ENCODE results near the gene CPTP. TPM values are rescaled to one million over a fixed set of nuclear protein-coding genes. Genes with fewer than 3 reads are reported as not detected.

The CPTP gene
- total RNA-seq, 1 donor from 2014 or later = 40.1 TPM

DNA sequence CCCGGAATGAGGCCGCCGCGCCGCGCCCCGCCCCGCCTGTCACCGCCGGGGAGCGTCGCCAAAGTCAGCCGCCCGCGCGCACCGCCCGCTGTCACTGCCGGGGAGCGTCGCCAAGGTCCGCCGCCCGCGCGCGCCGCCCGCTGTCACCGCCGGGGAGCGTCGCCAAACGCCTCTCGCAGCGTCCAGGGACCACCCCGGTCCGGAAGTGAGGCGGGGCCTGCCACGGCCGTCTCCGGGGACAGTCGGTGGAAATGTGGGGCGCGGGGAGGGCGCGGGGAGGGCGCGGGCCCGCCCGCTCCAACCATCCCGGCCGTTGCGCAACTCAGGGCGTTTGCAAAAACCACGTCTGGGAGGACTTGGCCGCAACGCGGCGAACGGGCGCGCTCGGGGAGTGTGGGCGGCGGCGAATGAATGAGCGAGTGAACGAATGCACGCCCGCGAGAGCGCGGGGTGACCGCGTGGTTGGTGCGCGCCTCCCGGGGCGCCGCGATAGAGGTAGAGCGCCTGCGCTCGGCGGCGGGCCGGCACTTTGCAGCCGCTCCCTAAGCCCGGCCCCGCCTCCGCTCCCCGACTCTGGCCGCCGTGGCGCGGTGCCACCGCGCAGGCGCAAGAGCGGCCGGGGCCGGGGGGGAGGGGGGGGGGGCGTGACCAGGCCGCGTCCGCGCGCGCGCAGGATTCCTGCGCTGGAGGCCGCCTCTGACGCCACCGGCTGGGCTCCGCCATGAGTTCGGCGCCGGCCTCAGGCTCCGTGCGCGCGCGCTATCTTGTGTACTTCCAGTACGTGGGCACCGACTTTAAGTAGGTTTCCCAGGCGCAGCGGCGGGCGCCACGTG lies 16.5 kb upstream of the CPTP start, which contains the start of the genes ACAP3 and PUSL1:
TSS of gene ACAP3 (minus strand) at position 8 of the 833 bp plus-strand sequence. CDS start 115 bp downstream, outside the sequence.
TSS of gene PUSL1 (plus strand) at position 675 of the 833 bp plus-strand sequence. CDS start at position 722, 47 bp downstream.
- TF ChIP-seq, protein P1, sequence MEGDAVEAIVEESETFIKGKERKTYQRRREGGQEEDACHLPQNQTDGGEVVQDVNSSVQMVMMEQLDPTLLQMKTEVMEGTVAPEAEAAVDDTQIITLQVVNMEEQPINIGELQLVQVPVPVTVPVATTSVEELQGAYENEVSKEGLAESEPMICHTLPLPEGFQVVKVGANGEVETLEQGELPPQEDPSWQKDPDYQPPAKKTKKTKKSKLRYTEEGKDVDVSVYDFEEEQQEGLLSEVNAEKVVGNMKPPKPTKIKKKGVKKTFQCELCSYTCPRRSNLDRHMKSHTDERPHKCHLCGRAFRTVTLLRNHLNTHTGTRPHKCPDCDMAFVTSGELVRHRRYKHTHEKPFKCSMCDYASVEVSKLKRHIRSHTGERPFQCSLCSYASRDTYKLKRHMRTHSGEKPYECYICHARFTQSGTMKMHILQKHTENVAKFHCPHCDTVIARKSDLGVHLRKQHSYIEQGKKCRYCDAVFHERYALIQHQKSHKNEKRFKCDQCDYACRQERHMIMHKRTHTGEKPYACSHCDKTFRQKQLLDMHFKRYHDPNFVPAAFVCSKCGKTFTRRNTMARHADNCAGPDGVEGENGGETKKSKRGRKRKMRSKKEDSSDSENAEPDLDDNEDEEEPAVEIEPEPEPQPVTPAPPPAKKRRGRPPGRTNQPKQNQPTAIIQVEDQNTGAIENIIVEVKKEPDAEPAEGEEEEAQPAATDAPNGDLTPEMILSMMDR (conservative IDR thresholded peaks at IDR 0.05; ENCODE audit: low read depth, low read length) = no peak
- no peak for DNase-seq (ENCODE audit: low read depth)
- H3K4me3 ChIP-seq (ENCODE audit: low read depth, low read length) = peak within 1 kb of the TSS; percentile 87

GRCh38 chr1:1308756-1309250 lies 15.8 kb upstream of the CPTP start:
- TF ChIP-seq, protein P1 (conservative IDR thresholded peaks at IDR 0.05; ENCODE audit: low read depth, low read length) = no peak
- H3K4me3 ChIP-seq (ENCODE audit: low read depth, low read length) = peak overlapping the region; percentile 87
- DNase-seq (ENCODE audit: low read depth) = no peak

DNA sequence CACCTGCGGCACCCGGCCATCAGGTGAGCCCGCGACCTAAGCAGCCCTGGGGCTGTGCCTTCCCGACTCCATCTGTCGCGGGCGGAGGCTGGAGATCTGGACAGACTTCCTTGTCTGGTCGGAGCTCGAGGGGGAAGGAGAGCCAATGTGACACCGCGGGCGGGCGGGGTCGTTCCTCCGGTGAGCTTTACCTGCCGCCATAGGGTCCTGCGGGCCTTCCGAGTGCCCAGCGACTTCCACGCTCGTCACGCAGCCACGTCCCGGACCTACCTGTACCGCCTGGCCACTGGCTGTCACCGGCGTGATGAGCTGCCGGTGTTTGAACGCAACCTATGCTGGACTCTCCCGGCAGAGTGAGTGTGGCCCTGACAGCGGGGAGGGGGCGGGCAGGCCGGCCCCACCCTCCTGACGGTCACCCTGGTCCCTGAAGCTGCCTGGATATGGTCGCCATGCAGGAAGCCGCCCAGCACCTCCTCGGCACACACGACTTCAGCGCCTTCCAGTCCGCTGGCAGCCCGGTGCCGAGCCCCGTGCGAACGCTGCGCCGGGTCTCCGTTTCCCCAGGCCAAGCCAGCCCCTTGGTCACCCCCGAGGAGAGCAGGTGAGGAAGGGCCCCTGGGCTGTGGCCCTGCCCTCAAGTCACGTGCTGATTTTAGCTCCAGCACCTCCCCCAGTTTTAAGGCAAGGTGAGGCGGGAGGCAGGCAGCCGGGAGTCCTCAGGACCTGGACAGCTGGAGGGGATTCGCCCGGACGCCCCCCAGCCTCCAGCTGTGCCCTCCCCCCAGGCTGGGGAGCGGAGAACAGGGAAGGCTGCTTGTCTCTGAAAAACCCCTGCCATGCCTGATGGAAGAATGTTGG lies 15.1 kb upstream of the CPTP start:
- DNase-seq (ENCODE audit: low read depth) = no peak
- H3K4me3 ChIP-seq (ENCODE audit: low read depth, low read length) = peak overlapping the region; percentile 87
- TF ChIP-seq, protein P1 (conservative IDR thresholded peaks at IDR 0.05; ENCODE audit: low read depth, low read length) = no peak

- DNase-seq (ENCODE audit: low read depth) = no peak
- no peak overlapping the region for H3K4me3 ChIP-seq (ENCODE audit: low read depth, low read length)
- TF ChIP-seq, protein P1 (conservative IDR thresholded peaks at IDR 0.05; ENCODE audit: low read depth, low read length) = no peak
Observed at GRCh38 chr1:1310109-1310385, 14.6 kb upstream of the CPTP start.

DNA sequence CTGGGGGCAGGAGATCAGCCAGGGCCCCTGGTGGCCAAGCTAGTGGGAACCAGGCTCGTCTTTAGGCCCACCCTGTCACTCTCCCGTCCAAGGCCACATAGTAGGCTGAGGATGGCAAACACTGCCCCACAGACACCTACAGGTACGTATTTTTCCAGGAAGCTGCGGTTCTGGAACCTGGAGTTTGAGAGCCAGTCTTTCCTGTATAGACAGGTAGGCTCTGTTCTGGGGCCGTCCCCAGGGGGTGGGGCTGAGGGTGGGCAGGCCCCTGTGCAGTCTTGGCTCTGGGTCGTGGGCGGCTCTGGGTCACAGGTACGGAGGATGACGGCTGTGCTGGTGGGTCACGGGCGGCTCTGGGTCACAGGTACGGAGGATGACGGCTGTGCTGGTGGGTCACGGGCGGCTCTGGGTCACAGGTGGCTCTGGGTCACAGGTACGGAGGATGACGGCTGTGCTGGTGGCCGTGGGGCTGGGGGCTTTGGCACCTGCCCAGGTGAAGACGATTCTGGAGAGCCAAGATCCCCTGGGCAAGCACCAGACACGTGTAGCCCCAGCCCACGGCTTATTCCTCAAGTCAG lies 14.0 kb upstream of the CPTP start:
- DNase-seq (ENCODE audit: low read depth) = no peak
- no peak overlapping the region for H3K4me3 ChIP-seq (ENCODE audit: low read depth, low read length)

More for the DNA sequence above, 14.0 kb upstream of the CPTP start:
- TF ChIP-seq, protein P1 (conservative IDR thresholded peaks at IDR 0.05; ENCODE audit: low read depth, low read length) = no peak

Measured in epithelial cell of proximal tubule (primary cell).